Liver (tissue), 9 donors: ENCODE measurements around the gene MYO1B. TPM values are rescaled to one million over a fixed set of nuclear protein-coding genes. Genes with fewer than 3 reads are reported as not detected.

Experiments used
- DNase-seq: peaks from one replicate; pipeline ENCODE4 v3.0.0-alpha.2; 2017; ENCODE audit warnings: low spot score
- H3K27ac ChIP-seq, 2 donors: one replicate each; pipeline ENCODE4 v1.7.0; 2013; ENCODE audit warnings: inconsistent platforms in 2 of 2, low read length in 2 of 2, control low read depth in 1 of 2, low read depth in 1 of 2, mild to moderate bottlenecking in 1 of 2
- H3K27me3 ChIP-seq, 4 donors: one replicate each; pipeline versions ENCODE4 v1.6.1 to v1.7.0; 2013; ENCODE audit warnings: low read length in 3 of 4, inconsistent platforms in 1 of 4, mild to moderate bottlenecking in 1 of 4, moderate library complexity in 1 of 4; ENCODE audit not compliant: control insufficient read depth in 4 of 4, insufficient read depth in 4 of 4
- H3K36me3 ChIP-seq, 4 donors: one replicate each; pipeline versions ENCODE4 v1.6.1 to v1.7.0; 2013; ENCODE audit warnings: low read length in 3 of 4, mild to moderate bottlenecking in 3 of 4, low read depth in 1 of 4, moderate library complexity in 1 of 4; ENCODE audit not compliant: control insufficient read depth in 4 of 4, insufficient read depth in 3 of 4
- H3K4me1 ChIP-seq, 4 donors: one replicate each; pipeline versions ENCODE4 v1.6.1 to v1.7.0; 2013; ENCODE audit warnings: low read length in 3 of 4, mild to moderate bottlenecking in 3 of 4, moderate library complexity in 1 of 4; ENCODE audit not compliant: control insufficient read depth in 4 of 4, insufficient read depth in 4 of 4
- H3K4me3 ChIP-seq, 3 donors: one replicate each; pipeline versions ENCODE4 v1.6.1 to v1.7.0; 2013; ENCODE audit warnings: low read length in 3 of 3, control low read depth in 1 of 3, low read depth in 1 of 3, mild to moderate bottlenecking in 1 of 3
- H3K9ac ChIP-seq, 2 donors: one replicate each; pipeline ENCODE4 v1.7.0; 2013; ENCODE audit warnings: low read length in 2 of 2, mild to moderate bottlenecking in 2 of 2, moderate library complexity in 2 of 2, control low read depth in 1 of 2, low read depth in 1 of 2
- H3K9me3 ChIP-seq, 4 donors: one replicate each; pipeline versions ENCODE4 v1.6.1 to v1.7.0; 2013; ENCODE audit warnings: low read length in 3 of 4; ENCODE audit not compliant: control insufficient read depth in 4 of 4
- CTCF ChIP-seq: fragments of 150-350 bp; IDR thresholded peaks from 2 replicates; pipeline ENCODE4 v1.5.1; 2017; ENCODE audit warnings: improper control_type of control experiment, low read depth, low read length; ENCODE audit not compliant: missing input control
- EGR1 ChIP-seq, 2 donors: IDR thresholded peaks; 2 replicates each; pipeline ENCODE4 v1.6.1; 2016 to 2018; ENCODE audit warnings: antibody characterized with exemption in 2 of 2, low read depth in 2 of 2
- FOXA1 ChIP-seq: IDR thresholded peaks from 2 replicates; pipeline ENCODE4 v1.6.1; 2016; ENCODE audit warnings: antibody characterized with exemption
- FOXA2 ChIP-seq: IDR thresholded peaks from 2 replicates; pipeline ENCODE4 v1.6.1; 2016; ENCODE audit warnings: antibody characterized with exemption
- GABPA ChIP-seq, 2 donors: IDR thresholded peaks in 1 of 2; conservative IDR thresholded peaks in 1 of 2; 2 replicates each; pipeline ENCODE4 v1.6.1; 2016; ENCODE audit warnings: antibody characterized with exemption in 2 of 2, mild to moderate bottlenecking in 1 of 2, moderate library complexity in 1 of 2
- JUND ChIP-seq, 2 donors: IDR thresholded peaks; 2 replicates each; pipeline ENCODE4 v1.6.1; 2016; ENCODE audit warnings: antibody characterized with exemption in 2 of 2
- NR2F2 ChIP-seq: IDR thresholded peaks from 2 replicates; pipeline ENCODE4 v1.6.1; 2016; ENCODE audit warnings: antibody characterized with exemption
- RAD21 ChIP-seq, 2 donors: IDR thresholded peaks; 2 replicates each; pipeline ENCODE4 v1.6.1; 2016; ENCODE audit warnings: antibody characterized with exemption in 2 of 2, mild to moderate bottlenecking in 2 of 2
- RXRA ChIP-seq, 2 donors: IDR thresholded peaks; 2 replicates each; pipeline ENCODE4 v1.6.1; 2017 to 2018; ENCODE audit warnings: antibody characterized with exemption in 2 of 2, mild to moderate bottlenecking in 1 of 2
- SP1 ChIP-seq: IDR thresholded peaks from 2 replicates; pipeline ENCODE4 v1.6.1; 2018; ENCODE audit warnings: antibody characterized with exemption, mild to moderate bottlenecking
- YY1 ChIP-seq: IDR thresholded peaks from 2 replicates; pipeline ENCODE4 v1.6.1; 2016; ENCODE audit warnings: antibody characterized with exemption, mild to moderate bottlenecking
- WGBS: extraction: QIAGEN DNeasy Blood & Tissue Kit; methylation state at CpG from one replicate; pipeline ENCODE4 v1.1.7; 2013; 5-methylcytosine and 5-hydroxymethylcytosine counted together
- polyA plus RNA-seq, 2 donors: library from polyadenylated mRNA; stranded (reverse) in 1 of 2; unstranded in 1 of 2; fragments of 200-250 nt in 1 of 2; fragments of >200 nt in 1 of 2; fragmentation: Nextera tagmentation in 1 of 2; extraction: Ambion mirVana in 1 of 2; gene quantifications; one replicate each; pipeline versions ENCODE4 v1.2.1 to v1.2.3, GENCODE V29; 2013 to 2015
- total RNA-seq, 2 donors: library from RNA; depleted of rRNA; stranded (reverse); fragments of >200 nt; gene quantifications; one replicate each; pipeline ENCODE4 v1.2.3, GENCODE V29; 2014
- TF ChIP-seq, protein P1 (sequence below): IDR thresholded peaks from 2 replicates; pipeline ENCODE4 v1.6.1; 2016; ENCODE audit warnings: antibody characterized with exemption
- TF ChIP-seq, protein P2 (sequence below): IDR thresholded peaks from 2 replicates; pipeline ENCODE4 v1.6.1; 2016; ENCODE audit warnings: antibody characterized with exemption
- TF ChIP-seq, protein P3 (sequence below): IDR thresholded peaks from 2 replicates; pipeline ENCODE4 v1.6.1; 2016; ENCODE audit warnings: antibody characterized with exemption, mild to moderate bottlenecking
- donor health status: healthy.
- donor health status: healthy.
- donor health status: healthy.
- donor health status: healthy.
- donor health status: healthy.

Gene MYO1B
- total and polyA plus RNA-seq, 4 donors: 66.5 to 434 (median 117) TPM

DNA sequence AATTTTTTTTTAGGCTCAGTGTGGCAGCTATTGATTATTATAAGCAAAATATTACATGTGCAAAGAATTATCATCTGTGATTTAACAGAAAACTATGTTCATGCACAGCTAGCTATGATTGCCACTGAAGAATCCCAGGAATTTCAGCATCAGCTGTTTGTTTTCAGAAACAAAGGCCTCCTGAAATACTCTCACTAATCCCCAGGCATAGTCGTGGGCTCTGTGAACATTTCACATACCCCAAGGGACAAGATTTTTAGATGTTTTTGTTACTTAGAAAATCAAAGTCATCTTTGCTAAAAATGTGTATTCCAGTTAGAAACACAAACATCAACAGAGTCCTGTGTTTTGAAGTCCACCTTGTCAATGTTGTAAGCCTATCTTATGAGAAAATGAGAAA lies 156.1 kb downstream of the MYO1B start:
- Histone ChIP-seq H3K27ac (no peak overlapping the region), H3K36me3 (peaks cover 0 to 60% (median 51%) of the 10 kb centered on the region in 4 donors), H3K4me3 (no peak overlapping the region), H3K27me3 (no peaks in the 10 kb centered on the region), H3K4me1 (peaks cover 0 to 6% (median 2%) of the 10 kb centered on the region in 4 donors), H3K9me3 (no peaks in the 10 kb centered on the region), H3K9ac (no peak overlapping the region)
- 76% methylated on average over 1 of the region's 1 CpG for WGBS
- DNase-seq: no peak
- TF ChIP-seq EGR1 (IDR thresholded peaks at IDR 0.05; ENCODE audit: low read depth in 2 of 2): no peak
- TF ChIP-seq RXRA (IDR thresholded peaks at IDR 0.05): no peak
- no peak for TF ChIP-seq RAD21 (IDR thresholded peaks at IDR 0.05)
- TF ChIP-seq FOXA2: no peak
- TF ChIP-seq, protein P1, sequence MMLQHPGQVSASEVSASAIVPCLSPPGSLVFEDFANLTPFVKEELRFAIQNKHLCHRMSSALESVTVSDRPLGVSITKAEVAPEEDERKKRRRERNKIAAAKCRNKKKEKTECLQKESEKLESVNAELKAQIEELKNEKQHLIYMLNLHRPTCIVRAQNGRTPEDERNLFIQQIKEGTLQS: no peak
- TF ChIP-seq, protein P2, sequence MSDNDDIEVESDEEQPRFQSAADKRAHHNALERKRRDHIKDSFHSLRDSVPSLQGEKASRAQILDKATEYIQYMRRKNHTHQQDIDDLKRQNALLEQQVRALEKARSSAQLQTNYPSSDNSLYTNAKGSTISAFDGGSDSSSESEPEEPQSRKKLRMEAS: no peak
- TF ChIP-seq SP1: no peak

DNA sequence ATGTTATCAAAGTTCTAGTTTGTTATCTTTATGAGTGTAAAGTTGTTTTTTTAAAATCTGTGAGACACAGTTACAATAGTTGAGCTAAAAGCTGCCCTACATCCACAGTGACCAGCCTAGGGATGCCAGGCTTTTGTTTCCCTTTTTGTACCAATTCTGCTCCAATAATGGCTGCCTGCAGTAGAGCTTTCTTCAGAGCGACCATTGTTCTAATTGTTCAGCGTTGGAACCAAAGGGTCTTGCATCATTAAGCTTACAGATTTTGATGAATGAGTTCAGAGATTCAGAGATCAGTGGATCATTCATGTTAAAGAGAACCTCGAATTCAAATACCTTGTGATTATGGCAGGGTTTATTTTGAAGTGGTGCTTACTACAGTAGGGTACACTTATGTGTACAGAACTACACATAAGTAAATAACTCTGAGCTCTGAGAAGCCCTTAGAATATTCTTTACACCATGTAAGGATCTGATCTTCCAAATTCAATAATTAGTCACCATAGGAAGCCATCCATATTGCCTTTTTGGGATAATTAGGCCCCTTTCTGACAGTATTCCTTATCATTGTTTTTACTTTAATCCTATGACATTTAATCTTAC lies 157.9 kb downstream of the MYO1B start:
- 90% methylated on average over 3 of the region's 3 CpGs for WGBS
- H3K27ac ChIP-seq: no peak overlapping the region

More for the DNA sequence above, 157.9 kb downstream of the MYO1B start:
- H3K4me3 ChIP-seq: no peak overlapping the region
- no peak overlapping the region for H3K9ac ChIP-seq
- H3K27me3 ChIP-seq: no peaks in the 10 kb centered on the region
- TF ChIP-seq GABPA (IDR thresholded peaks at IDR 0.05 in 1 of 2, conservative IDR thresholded peaks at IDR 0.05 in 1 of 2) (no peak), NR2F2 (no peak), EGR1 (IDR thresholded peaks at IDR 0.05; ENCODE audit: low read depth in 2 of 2) (no peak), YY1 (no peak), RAD21 (IDR thresholded peaks at IDR 0.05) (no peak), CTCF (no peak), JUND (IDR thresholded peaks at IDR 0.05) (no peak), FOXA1 (no peak)
- TF ChIP-seq, protein P3, sequence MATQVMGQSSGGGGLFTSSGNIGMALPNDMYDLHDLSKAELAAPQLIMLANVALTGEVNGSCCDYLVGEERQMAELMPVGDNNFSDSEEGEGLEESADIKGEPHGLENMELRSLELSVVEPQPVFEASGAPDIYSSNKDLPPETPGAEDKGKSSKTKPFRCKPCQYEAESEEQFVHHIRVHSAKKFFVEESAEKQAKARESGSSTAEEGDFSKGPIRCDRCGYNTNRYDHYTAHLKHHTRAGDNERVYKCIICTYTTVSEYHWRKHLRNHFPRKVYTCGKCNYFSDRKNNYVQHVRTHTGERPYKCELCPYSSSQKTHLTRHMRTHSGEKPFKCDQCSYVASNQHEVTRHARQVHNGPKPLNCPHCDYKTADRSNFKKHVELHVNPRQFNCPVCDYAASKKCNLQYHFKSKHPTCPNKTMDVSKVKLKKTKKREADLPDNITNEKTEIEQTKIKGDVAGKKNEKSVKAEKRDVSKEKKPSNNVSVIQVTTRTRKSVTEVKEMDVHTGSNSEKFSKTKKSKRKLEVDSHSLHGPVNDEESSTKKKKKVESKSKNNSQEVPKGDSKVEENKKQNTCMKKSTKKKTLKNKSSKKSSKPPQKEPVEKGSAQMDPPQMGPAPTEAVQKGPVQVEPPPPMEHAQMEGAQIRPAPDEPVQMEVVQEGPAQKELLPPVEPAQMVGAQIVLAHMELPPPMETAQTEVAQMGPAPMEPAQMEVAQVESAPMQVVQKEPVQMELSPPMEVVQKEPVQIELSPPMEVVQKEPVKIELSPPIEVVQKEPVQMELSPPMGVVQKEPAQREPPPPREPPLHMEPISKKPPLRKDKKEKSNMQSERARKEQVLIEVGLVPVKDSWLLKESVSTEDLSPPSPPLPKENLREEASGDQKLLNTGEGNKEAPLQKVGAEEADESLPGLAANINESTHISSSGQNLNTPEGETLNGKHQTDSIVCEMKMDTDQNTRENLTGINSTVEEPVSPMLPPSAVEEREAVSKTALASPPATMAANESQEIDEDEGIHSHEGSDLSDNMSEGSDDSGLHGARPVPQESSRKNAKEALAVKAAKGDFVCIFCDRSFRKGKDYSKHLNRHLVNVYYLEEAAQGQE: no peak
- H3K36me3 ChIP-seq: peaks cover 0 to 64% (median 55%) of the 10 kb centered on the region in 4 donors
- H3K4me1 ChIP-seq: no peaks in the 10 kb centered on the region
- DNase-seq: no peak
- no peaks in the 10 kb centered on the region for H3K9me3 ChIP-seq
